HCT116 (cell line): ENCODE results near the gene C2CD4B. TPM values are rescaled to one million over a fixed set of nuclear protein-coding genes. Genes with fewer than 3 reads are reported as not detected.

Source experiments
- ATAC-seq: fragments of 200-7000 bp; cut with Tn5 transposase; 2 replicates; pipeline ENCODE4 v1.9.1; 2020; ENCODE audit warnings: mild to moderate bottlenecking, moderate library complexity
- BruUV-seq: library from RNA; stranded (reverse); fragments of 400-500 nt; replicated peaks from 2 replicates; lab custom pipeline; 2021; lab: Mats Ljungman, UMichigan
- CTCF ChIA-PET: fragments of 300-600 bp; sonication (Branson Sonifier 250); formaldehyde crosslinking; loops from one replicate; lab custom pipeline; 2021; ENCODE audit warnings: antibody characterized with exemption; lab: Charles Lee
- POLR2A ChIA-PET: fragments of 300-600, 350-600 bp; sonication (Branson Sonifier 250); formaldehyde crosslinking; loops from one replicate; lab custom pipeline; 2021; ENCODE audit warnings: antibody characterized with exemption; lab: Charles Lee
- RAD21 ChIA-PET, 2 experiments: fragments of 300-600 bp; sonication (Branson Sonifier 250); formaldehyde crosslinking; loops; one replicate each; lab custom pipeline; 2023; ENCODE audit warnings: low total read pairs in 2 of 2; ENCODE audit not compliant: uncharacterized antibody in 2 of 2, unreplicated experiment in 2 of 2, low non-redundant PET in 1 of 2; lab: Charles Lee
- DNase-seq: peaks from one replicate; pipeline ENCODE4 v3.0.0-alpha.2; 2010; ENCODE audit warnings: low read depth, low spot score
- H2AFZ ChIP-seq: fragments of 200-600 bp; shearing (Covaris generic), sonication (generic); 2 replicates; pipeline ENCODE4 v1.6.1; 2017; ENCODE audit warnings: low read depth, mixed run types, mixed read lengths, antibody characterized with exemption, low read length; ENCODE audit not compliant: poor library complexity, severe bottlenecking
- H3K27ac ChIP-seq: 2 replicates; pipeline ENCODE4 v1.5.1; 2012; ENCODE audit warnings: low read depth, low read length
- H3K27me3 ChIP-seq: fragments of 200-600 bp; sonication (generic); 2 replicates; pipeline ENCODE4 v1.6.1; 2016; ENCODE audit warnings: mixed run types, low read length, mixed read lengths; ENCODE audit not compliant: insufficient read depth
- H3K36me3 ChIP-seq, 2 experiments: fragments of 200-500 bp in 1 of 2; fragments of 200-600 bp in 1 of 2; sonication (Bioruptor generic) in 1 of 2; sonication (generic) in 1 of 2; 2 replicates each; pipeline versions ENCODE4 v1.5.1 to v1.6.1; 2014 to 2016; ENCODE audit warnings: low read length in 2 of 2, inconsistent platforms in 1 of 2, mixed read lengths in 1 of 2, mixed run types in 1 of 2; ENCODE audit not compliant: insufficient read depth in 2 of 2, control insufficient read depth in 1 of 2
- H3K4me1 ChIP-seq, 2 experiments: fragments of 200-600 bp in 1 of 2; sonication (generic) in 1 of 2; 2 replicates each; pipeline versions ENCODE4 v1.5.1 to v1.6.1; 2012 to 2017; ENCODE audit warnings: low read length in 2 of 2, inconsistent platforms in 1 of 2, mild to moderate bottlenecking in 1 of 2, mixed read lengths in 1 of 2, mixed run types in 1 of 2, moderate library complexity in 1 of 2; ENCODE audit not compliant: insufficient read depth in 2 of 2, control insufficient read depth in 1 of 2
- H3K4me2 ChIP-seq: fragments of 200-600 bp; sonication (generic); 2 replicates; pipeline ENCODE4 v1.6.1; 2017; ENCODE audit warnings: mixed run types, low read length, mixed read lengths
- H3K4me3 ChIP-seq, 2 experiments: fragments of 200-600 bp in 1 of 2; sonication (generic) in 1 of 2; replicated peaks in 1 of 2; 2 replicates each; pipeline ENCODE4 v1.5.1; 2011 to 2016; ENCODE audit warnings: low read length in 2 of 2, control low read depth in 1 of 2, low read depth in 1 of 2, mild to moderate bottlenecking in 1 of 2, mixed read lengths in 1 of 2, mixed run types in 1 of 2
- H3K79me2 ChIP-seq: fragments of 200-600 bp; sonication (generic); 2 replicates; pipeline ENCODE4 v1.6.1; 2017; ENCODE audit warnings: mild to moderate bottlenecking, mixed run types, low read length, moderate library complexity, mixed read lengths; ENCODE audit not compliant: insufficient read depth
- H3K9ac ChIP-seq: fragments of 200-600 bp; sonication (generic); 2 replicates; pipeline ENCODE4 v1.6.1; 2016; ENCODE audit warnings: low read length, mixed read lengths
- H3K9me2 ChIP-seq: fragments of 200-600 bp; sonication (generic), shearing (Covaris generic); 2 replicates; pipeline ENCODE4 v1.6.1; 2017; ENCODE audit warnings: mixed run types, mild to moderate bottlenecking, moderate library complexity; ENCODE audit not compliant: insufficient read depth
- H3K9me3 ChIP-seq, 2 experiments: fragments of 200-500 bp in 1 of 2; fragments of 200-600 bp in 1 of 2; sonication (Bioruptor generic) in 1 of 2; sonication (generic) in 1 of 2; 2 replicates each; pipeline ENCODE4 v1.6.1; 2014 to 2017; ENCODE audit warnings: low read length in 2 of 2, mixed read lengths in 2 of 2, inconsistent platforms in 1 of 2, low read depth in 1 of 2, mild to moderate bottlenecking in 1 of 2, mixed run types in 1 of 2, moderate library complexity in 1 of 2; ENCODE audit not compliant: control insufficient read depth in 1 of 2, insufficient read depth in 1 of 2
- H4K20me1 ChIP-seq: fragments of 200-600 bp; sonication (generic), shearing (Covaris generic); 2 replicates; pipeline ENCODE4 v1.6.1; 2017; ENCODE audit warnings: mixed run types, mild to moderate bottlenecking, moderate library complexity; ENCODE audit not compliant: insufficient read depth
- FOSL1 ChIP-seq: IDR thresholded peaks from 2 replicates; pipeline ENCODE4 v1.6.1; 2012; ENCODE audit warnings: low read depth
- POLR2A ChIP-seq: IDR thresholded peaks from 2 replicates; pipeline ENCODE4 v1.7.0; 2011; ENCODE audit warnings: borderline replicate concordance; ENCODE audit not compliant: insufficient read depth, insufficient read length; ENCODE audit errors: extremely low read depth
- POLR2AphosphoS5 ChIP-seq: IDR thresholded peaks from 2 replicates; pipeline ENCODE4 v1.6.1; 2011; ENCODE audit warnings: mild to moderate bottlenecking, low read depth, low read length, moderate library complexity
- SIN3A ChIP-seq: IDR thresholded peaks from 2 replicates; pipeline ENCODE4 v1.6.1; 2012; ENCODE audit warnings: low read depth
- TCF7L2 ChIP-seq: IDR thresholded peaks from 2 replicates; pipeline ENCODE4 v1.7.0; 2011; ENCODE audit warnings: borderline replicate concordance, inconsistent platforms; ENCODE audit not compliant: insufficient read depth, insufficient read length; ENCODE audit errors: extremely low read depth
- YY1 ChIP-seq: IDR thresholded peaks from 2 replicates; pipeline ENCODE4 v1.6.1; 2011; ENCODE audit warnings: low read length, low read depth, moderate library complexity, mild to moderate bottlenecking; ENCODE audit not compliant: insufficient replicate concordance; ENCODE audit errors: extremely low read depth
- ZNF274 ChIP-seq: fragments of 200-500 bp; sonication (Bioruptor generic); IDR thresholded peaks from 2 replicates; pipeline ENCODE4 v1.6.1; 2014; ENCODE audit warnings: mild to moderate bottlenecking, low read depth, low read length, inconsistent platforms
- intact Hi-C: fragments of 100-400 bp; cut with micrococcal nuclease; formaldehyde crosslinking; loops from 2 replicates; pipeline ENCODE4 v1.10.0; 2022
- total RNA-seq: library from RNA; stranded (reverse); gene quantifications from one replicate; pipeline ENCODE4 v1.2.1, GENCODE V29; 2021; ENCODE audit not compliant: unreplicated experiment
- TF ChIP-seq, protein P1 (sequence below): IDR thresholded peaks from 2 replicates; pipeline ENCODE4 v1.6.1; 2012
- TF ChIP-seq, protein P2 (sequence below): IDR thresholded peaks from 2 replicates; pipeline ENCODE4 v1.6.1; 2012

C2CD4B gene
- total RNA-seq, 1 experiment from 2014 or later: not detected

DNA sequence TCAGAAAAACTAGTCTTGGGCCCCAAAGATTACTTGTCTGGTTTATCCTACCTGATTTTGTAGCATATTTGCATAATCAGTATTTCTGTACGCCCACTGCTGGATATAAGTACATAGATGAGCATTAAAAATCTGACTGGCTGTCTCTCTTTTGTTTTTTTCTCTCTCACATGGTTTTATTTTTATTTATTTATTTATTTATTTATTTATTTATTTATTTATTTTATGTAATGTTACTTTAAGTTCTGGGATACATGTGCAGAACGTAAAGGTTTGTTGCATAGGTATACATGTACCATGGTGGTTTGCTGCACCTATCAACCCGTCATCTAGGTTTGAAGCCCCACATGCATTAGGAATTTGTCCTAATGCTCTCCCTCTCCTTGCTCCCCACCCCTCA lies 31.9 kb downstream of the C2CD4B start:
- POLR2A ChIA-PET: no interaction called here
- no peak overlapping the region for H3K4me2 ChIP-seq
- intact Hi-C loops: no loop called here
- no peak overlapping the region for H3K9ac ChIP-seq
- H3K27me3 ChIP-seq: no peaks in the 10 kb centered on the region
- TF ChIP-seq YY1 (no peak), TCF7L2 (no peak), ZNF274 (no peak), POLR2AphosphoS5 (no peak)
- TF ChIP-seq, protein P1, sequence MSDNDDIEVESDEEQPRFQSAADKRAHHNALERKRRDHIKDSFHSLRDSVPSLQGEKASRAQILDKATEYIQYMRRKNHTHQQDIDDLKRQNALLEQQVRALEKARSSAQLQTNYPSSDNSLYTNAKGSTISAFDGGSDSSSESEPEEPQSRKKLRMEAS: no peak
- H3K36me3 ChIP-seq: no peaks in the 10 kb centered on the region
- no peak for ATAC-seq
- CTCF ChIA-PET: no interaction called here
- RAD21 ChIA-PET: no interaction called here
- no TSS peak for BruUV-seq
- DNase-seq: no peak
- peaks cover 5 to 9% of the 10 kb centered on the region in 2 experiments; a peak in 3 of 4 replicates for H3K4me1 ChIP-seq
- no peaks in the 10 kb centered on the region for H4K20me1 ChIP-seq
- H3K9me2 ChIP-seq: no peaks in the 10 kb centered on the region
- H3K9me3 ChIP-seq: no peaks in the 10 kb centered on the region
- no peaks in the 10 kb centered on the region for H3K79me2 ChIP-seq
- no peak overlapping the region for H3K4me3 ChIP-seq
- no peak overlapping the region for H2AFZ ChIP-seq
- H3K27ac ChIP-seq: no peak overlapping the region

DNA sequence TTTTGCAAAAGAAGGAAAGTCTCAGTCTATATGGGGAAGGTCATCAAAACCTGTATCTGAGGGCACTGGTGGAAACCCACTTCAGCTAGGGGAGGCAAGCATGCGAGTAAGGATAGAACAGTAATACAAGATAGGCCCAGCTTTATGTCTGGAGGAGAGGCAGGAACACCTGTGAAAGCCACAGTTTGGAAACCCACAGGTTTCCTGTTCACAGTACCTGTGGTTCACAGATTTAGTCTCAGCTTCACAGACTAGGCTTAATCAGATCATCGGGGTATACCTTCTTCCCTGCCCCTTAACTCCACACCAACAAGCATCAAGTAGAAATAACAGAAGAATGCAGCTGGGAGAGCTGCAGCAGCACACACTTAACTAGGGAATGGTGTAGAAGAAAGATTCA lies 36.2 kb downstream of the C2CD4B start:
- Histone ChIP-seq H3K9me2 (no peaks in the 10 kb centered on the region), H2AFZ (no peak overlapping the region), H3K4me1 (no peaks in the 10 kb centered on the region), H3K36me3 (no peaks in the 10 kb centered on the region), H3K27me3 (no peaks in the 10 kb centered on the region), H4K20me1 (no peaks in the 10 kb centered on the region), H3K4me3 (no peak overlapping the region), H3K4me2 (no peak overlapping the region), H3K9ac (no peak overlapping the region), H3K79me2 (no peaks in the 10 kb centered on the region), H3K27ac (no peak overlapping the region), H3K9me3 (no peaks in the 10 kb centered on the region)
- ATAC-seq: no peak
- intact Hi-C loops: no loop called here
- ChIA-PET RAD21 (no interaction called here), POLR2A (no interaction called here), CTCF (no interaction called here)
- no peak for DNase-seq
- BruUV-seq: no TSS peak
- TF ChIP-seq SIN3A: no peak
- TF ChIP-seq POLR2A: no peak
- TF ChIP-seq, protein P2, sequence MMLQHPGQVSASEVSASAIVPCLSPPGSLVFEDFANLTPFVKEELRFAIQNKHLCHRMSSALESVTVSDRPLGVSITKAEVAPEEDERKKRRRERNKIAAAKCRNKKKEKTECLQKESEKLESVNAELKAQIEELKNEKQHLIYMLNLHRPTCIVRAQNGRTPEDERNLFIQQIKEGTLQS: no peak
- TF ChIP-seq YY1: no peak
- TF ChIP-seq FOSL1: no peak
- no peak for TF ChIP-seq ZNF274
- TF ChIP-seq POLR2AphosphoS5: no peak
